Tibial nerve (tissue), 4 donors: Measurements from ENCODE around the gene ROR1. TPM values are rescaled to one million over a fixed set of nuclear protein-coding genes. Genes with fewer than 3 reads are reported as not detected.

Experiments used
- DNase-seq, 2 donors: peaks; one replicate each; pipeline ENCODE4 v3.0.0-alpha.2; 2019; ENCODE audit warnings: low spot score in 2 of 2
- H3K27ac ChIP-seq, 4 donors: fragments of 200-600 bp; sonication (generic) in 3 of 4; one replicate each; pipeline ENCODE4 v1.5.1; 2017 to 2019; ENCODE audit warnings: mild to moderate bottlenecking in 1 of 4
- H3K27me3 ChIP-seq, 2 donors: fragments of 200-600 bp; sonication (generic) in 1 of 2; one replicate each; pipeline versions ENCODE4 v1.5.1 to v1.6.0; 2017 to 2019
- H3K36me3 ChIP-seq, 3 donors: fragments of 200-600 bp; sonication (generic); one replicate each; pipeline ENCODE4 v1.5.1; 2018 to 2019
- H3K4me1 ChIP-seq, 4 donors: fragments of 200-600 bp; sonication (generic) in 3 of 4; one replicate each; pipeline ENCODE4 v1.5.1; 2017 to 2019
- H3K4me3 ChIP-seq, 4 donors: fragments of 200-600 bp; sonication (generic) in 3 of 4; one replicate each; pipeline ENCODE4 v1.5.1; 2017 to 2019; ENCODE audit warnings: mild to moderate bottlenecking in 1 of 4, moderate library complexity in 1 of 4
- H3K9me3 ChIP-seq, 4 donors: fragments of 200-600 bp; sonication (generic) in 3 of 4; one replicate each; pipeline ENCODE4 v1.5.1; 2017 to 2019
- EP300 ChIP-seq, 2 donors: sonication (generic); formaldehyde crosslinking; IDR thresholded peaks; one replicate each; pipeline ENCODE4 v1.6.1; 2017; ENCODE audit warnings: antibody characterized with exemption in 2 of 2, mild to moderate bottlenecking in 1 of 2
- POLR2A ChIP-seq, 2 donors: fragments of 450-650 bp; IDR thresholded peaks; one replicate each; pipeline ENCODE4 v1.6.1; 2017; ENCODE audit warnings: antibody characterized with exemption in 2 of 2, mild to moderate bottlenecking in 2 of 2, moderate library complexity in 2 of 2
- WGBS, 2 donors: methylation state at CpG; one replicate each; pipeline ENCODE4 v1.1.5; 2018; 5-methylcytosine and 5-hydroxymethylcytosine counted together
- total RNA-seq, 4 donors: library from RNA; depleted of rRNA; stranded (reverse); fragments of >200 nt; gene quantifications; one replicate each; pipeline ENCODE4 v1.1.0, GENCODE V29; 2016
- TF ChIP-seq, protein P1 (sequence below), 5 experiments: fragments of 200-600 bp in 3 of 5; fragments of 450-650 bp in 2 of 5; sonication (generic) in 3 of 5; IDR thresholded peaks; one replicate each; pipeline ENCODE4 v1.5.1; 2016 to 2019; ENCODE audit warnings: antibody characterized with exemption in 5 of 5, mild to moderate bottlenecking in 3 of 5, moderate library complexity in 2 of 5

Gene ROR1
- total RNA-seq, 4 donors from 2014 or later = 10.5 to 47.7 (median 43.7) TPM

DNA sequence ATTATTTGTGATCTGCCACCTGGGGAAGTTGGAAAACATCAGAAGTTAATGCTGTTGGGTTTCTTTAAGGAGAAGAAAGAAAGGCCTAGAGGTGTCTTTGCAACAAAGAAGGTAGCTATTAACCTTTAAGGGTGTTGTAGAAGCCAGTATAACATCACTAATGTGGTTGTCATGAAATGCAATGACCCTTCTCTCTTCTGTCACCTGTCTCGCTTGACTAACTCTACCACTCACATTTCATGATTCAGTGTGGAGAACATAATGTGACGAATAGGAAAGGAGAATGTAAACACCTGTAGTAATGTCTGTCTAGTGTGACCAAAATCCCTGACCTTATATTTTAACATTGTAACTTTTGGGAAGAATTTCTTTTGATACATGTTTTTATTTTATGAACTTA, 217.9 kb downstream of the ROR1 start:
- 77 to 96% methylated on average over 2 of the region's 2 CpGs for WGBS, 2 donors
- H3K27me3 ChIP-seq = no peaks in the 10 kb centered on the region
- H3K4me3 ChIP-seq = no peak overlapping the region
- no peaks in the 10 kb centered on the region for H3K36me3 ChIP-seq
- H3K27ac ChIP-seq = no peak overlapping the region
- TF ChIP-seq EP300 (IDR thresholded peaks at IDR 0.05) (no peak), POLR2A (IDR thresholded peaks at IDR 0.05) (no peak)
- TF ChIP-seq, protein P1, sequence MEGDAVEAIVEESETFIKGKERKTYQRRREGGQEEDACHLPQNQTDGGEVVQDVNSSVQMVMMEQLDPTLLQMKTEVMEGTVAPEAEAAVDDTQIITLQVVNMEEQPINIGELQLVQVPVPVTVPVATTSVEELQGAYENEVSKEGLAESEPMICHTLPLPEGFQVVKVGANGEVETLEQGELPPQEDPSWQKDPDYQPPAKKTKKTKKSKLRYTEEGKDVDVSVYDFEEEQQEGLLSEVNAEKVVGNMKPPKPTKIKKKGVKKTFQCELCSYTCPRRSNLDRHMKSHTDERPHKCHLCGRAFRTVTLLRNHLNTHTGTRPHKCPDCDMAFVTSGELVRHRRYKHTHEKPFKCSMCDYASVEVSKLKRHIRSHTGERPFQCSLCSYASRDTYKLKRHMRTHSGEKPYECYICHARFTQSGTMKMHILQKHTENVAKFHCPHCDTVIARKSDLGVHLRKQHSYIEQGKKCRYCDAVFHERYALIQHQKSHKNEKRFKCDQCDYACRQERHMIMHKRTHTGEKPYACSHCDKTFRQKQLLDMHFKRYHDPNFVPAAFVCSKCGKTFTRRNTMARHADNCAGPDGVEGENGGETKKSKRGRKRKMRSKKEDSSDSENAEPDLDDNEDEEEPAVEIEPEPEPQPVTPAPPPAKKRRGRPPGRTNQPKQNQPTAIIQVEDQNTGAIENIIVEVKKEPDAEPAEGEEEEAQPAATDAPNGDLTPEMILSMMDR (IDR thresholded peaks at IDR 0.05) = no peak
- H3K4me1 ChIP-seq = peaks cover 0 to 5% (median 0%) of the 10 kb centered on the region in 4 donors
- no peak for DNase-seq
- H3K9me3 ChIP-seq = no peaks in the 10 kb centered on the region

- Histone ChIP-seq H3K9me3 (no peaks in the 10 kb centered on the region), H3K27me3 (no peaks in the 10 kb centered on the region), H3K27ac (no peak overlapping the region), H3K36me3 (no peaks in the 10 kb centered on the region), H3K4me1 (peaks cover 0 to 16% (median 3%) of the 10 kb centered on the region in 4 donors), H3K4me3 (no peak overlapping the region)
- TF ChIP-seq EP300 (IDR thresholded peaks at IDR 0.05) (no peak), POLR2A (IDR thresholded peaks at IDR 0.05) (no peak)
- TF ChIP-seq, protein P1 (IDR thresholded peaks at IDR 0.05) = no peak
- WGBS, 2 donors = 58 to 59% methylated on average over 3 of the region's 3 CpGs
- no peak for DNase-seq
Observed at GRCh38 chr1:64000021-64000420, 226.2 kb downstream of the ROR1 start.

DNA sequence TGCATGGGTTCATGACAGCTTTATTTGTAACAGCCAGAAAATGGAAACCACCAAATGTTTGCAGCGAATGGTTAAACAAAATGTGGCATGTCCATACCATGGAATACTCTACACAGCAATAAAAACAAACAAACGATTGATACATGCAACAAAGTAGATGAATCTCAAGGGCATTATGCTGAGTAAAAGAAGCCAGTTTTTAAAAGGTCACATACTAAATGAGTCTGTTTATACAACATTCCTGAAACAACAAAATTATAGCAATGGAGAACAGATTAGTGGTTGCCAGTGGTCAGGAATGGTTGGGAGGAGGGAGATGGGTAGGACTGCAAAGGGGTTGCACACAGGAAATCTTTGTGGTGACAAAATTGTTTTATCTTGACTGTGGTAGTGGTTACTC, 227.2 kb downstream of the ROR1 start:
- no peak for DNase-seq
- 47 to 56% methylated on average over 2 of the region's 2 CpGs for WGBS, 2 donors
- TF ChIP-seq POLR2A (IDR thresholded peaks at IDR 0.05) (no peak), EP300 (IDR thresholded peaks at IDR 0.05) (no peak)
- TF ChIP-seq, protein P1 (IDR thresholded peaks at IDR 0.05) = no peak

DNA sequence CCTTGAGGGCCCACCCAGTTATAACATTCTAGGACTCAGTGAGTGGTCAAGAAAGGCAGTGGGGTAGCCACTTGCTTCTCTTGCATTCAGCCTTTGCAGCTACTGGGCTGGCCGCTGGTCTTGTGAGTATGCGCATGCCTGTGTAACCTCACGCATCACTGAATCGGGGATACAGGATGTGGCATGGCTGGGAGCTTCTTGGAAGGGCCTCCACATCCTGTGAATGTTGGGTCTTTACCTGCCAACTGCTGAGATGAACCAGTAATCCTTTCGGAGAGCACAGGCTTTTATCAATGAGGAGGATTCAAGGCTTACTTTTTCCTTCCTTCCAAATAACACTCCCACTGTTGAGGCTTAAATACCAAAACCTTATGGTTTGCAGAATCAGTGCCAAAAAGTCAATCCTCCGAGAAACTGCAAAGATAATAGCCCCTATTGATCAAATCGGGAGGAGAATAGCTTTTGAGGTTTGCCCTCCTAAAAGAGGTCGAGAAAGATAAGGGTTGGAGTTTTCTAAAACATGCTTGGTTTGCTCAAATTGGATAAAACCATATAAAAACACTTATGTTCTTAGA, 230.7 kb downstream of the ROR1 start:
- Histone ChIP-seq H3K9me3 (no peaks in the 10 kb centered on the region), H3K27ac (no peak overlapping the region), H3K4me3 (no peak overlapping the region), H3K27me3 (no peaks in the 10 kb centered on the region), H3K36me3 (no peaks in the 10 kb centered on the region), H3K4me1 (peaks cover 0 to 33% (median 6%) of the 10 kb centered on the region in 4 donors)
- no peak for DNase-seq
- TF ChIP-seq, protein P1 (IDR thresholded peaks at IDR 0.05) = no peak
- no peak for TF ChIP-seq EP300 (IDR thresholded peaks at IDR 0.05)
- TF ChIP-seq POLR2A (IDR thresholded peaks at IDR 0.05) = no peak
- WGBS, 2 donors = 58 to 61% methylated on average over 8 of the region's 8 CpGs

More for the DNA sequence above, 227.2 kb downstream of the ROR1 start:
- peak overlapping the region in 1 of 4 donors; percentile 52 for H3K27ac ChIP-seq
- no peaks in the 10 kb centered on the region for H3K36me3 ChIP-seq
- H3K9me3 ChIP-seq = no peaks in the 10 kb centered on the region
- H3K4me1 ChIP-seq = peaks cover 0 to 24% (median 5%) of the 10 kb centered on the region in 4 donors
- H3K4me3 ChIP-seq = no peak overlapping the region
- no peaks in the 10 kb centered on the region for H3K27me3 ChIP-seq

GRCh38 chr1:64005801-64006200, 232.0 kb downstream of the ROR1 start:
- DNase-seq = no peak
- TF ChIP-seq EP300 (IDR thresholded peaks at IDR 0.05) (no peak), POLR2A (IDR thresholded peaks at IDR 0.05) (no peak)
- TF ChIP-seq, protein P1 (IDR thresholded peaks at IDR 0.05) = no peak
- Histone ChIP-seq H3K36me3 (no peaks in the 10 kb centered on the region), H3K9me3 (no peaks in the 10 kb centered on the region), H3K27ac (no peak overlapping the region), H3K27me3 (no peaks in the 10 kb centered on the region), H3K4me1 (peaks cover 0 to 24% (median 5%) of the 10 kb centered on the region in 4 donors), H3K4me3 (no peak overlapping the region)
- WGBS, 2 donors = 29 to 33% methylated on average over 3 of the region's 3 CpGs
